GM18873 (cell line): ENCODE results near the gene TEX53.

Experiments used
- ATAC-seq: cut with Tn5 transposase; IDR thresholded peaks from one replicate; pipeline ENCODE4 v1.9.1; 2021; ENCODE audit warnings: mild to moderate bottlenecking, moderate library complexity, moderate number of reproducible peaks; ENCODE audit not compliant: unreplicated experiment, low FRiP score

The TEX53 gene

DNA sequence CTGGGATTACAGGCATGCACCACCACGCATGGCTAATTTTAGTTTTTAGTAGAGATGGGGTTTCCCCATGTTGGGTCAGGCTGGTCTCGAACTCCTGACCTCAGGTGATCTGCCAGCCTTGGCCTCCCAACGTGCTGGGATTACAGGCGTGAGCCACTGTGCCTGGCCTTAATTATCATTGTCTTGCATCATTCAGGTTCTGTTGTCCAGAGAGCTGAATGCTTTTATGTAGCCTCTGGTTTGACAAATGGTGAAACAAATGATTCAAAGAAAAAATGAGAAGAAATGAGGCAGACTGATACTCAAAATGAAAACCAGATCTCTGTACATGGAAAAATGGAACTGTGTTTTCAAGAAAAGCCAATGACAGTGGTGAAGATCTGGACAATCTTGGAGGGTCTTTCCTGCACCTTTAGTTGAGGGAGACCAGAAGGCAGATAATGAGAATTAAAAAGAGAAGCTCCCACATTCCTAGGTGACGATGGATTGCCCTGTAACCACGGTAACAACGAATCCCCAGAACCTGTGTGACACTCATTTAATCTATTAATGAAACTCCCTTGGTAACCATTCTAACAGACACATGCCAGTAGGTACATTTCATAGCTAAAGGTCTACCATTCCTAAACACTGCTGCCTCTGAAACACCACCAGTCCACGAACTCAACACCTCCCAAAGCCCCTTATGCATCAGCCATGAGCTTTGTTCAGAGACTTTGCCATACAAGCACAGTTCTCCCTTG lies 22.8 kb upstream of the TEX53 start:
- no peak for ATAC-seq

DNA sequence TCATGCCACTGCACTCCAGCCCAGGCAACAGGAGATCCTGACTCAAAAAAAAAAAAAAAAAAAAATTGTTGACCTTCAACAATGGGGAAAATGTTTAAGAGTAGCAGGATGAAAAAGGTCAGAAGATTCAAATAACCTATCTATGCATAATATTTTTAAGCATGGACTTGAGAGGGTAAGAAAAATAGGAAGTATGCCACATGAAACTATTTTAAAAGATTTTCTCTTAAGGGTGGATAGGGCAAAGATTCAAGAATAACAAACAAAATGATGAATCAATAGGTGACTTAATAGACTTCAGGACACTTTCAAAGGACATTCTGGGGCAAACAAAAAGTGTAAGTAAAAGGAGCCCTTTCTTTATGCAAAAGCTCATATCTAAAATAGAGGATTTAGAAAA lies 21.2 kb upstream of the TEX53 start:
- no peak for ATAC-seq

DNA sequence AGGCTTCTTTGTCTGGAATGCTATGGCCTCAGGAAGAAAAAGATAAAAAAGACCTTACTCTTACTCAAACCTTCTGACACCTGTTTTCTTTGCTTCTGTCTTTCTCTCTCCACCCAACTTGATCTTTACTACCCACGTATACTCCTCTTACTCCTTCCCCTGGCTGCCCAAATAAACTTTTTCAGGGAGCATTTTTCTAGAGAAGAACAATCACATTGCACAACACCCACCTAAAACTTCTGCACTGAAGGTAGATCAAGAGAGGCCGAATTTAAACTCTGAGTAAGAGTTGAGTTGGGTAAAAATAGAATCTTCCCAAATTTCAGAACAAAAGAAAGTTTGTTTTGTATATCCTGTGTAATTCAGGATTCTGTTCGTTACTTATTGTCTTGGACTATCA lies 20.5 kb upstream of the TEX53 start:
- ATAC-seq: no peak

DNA sequence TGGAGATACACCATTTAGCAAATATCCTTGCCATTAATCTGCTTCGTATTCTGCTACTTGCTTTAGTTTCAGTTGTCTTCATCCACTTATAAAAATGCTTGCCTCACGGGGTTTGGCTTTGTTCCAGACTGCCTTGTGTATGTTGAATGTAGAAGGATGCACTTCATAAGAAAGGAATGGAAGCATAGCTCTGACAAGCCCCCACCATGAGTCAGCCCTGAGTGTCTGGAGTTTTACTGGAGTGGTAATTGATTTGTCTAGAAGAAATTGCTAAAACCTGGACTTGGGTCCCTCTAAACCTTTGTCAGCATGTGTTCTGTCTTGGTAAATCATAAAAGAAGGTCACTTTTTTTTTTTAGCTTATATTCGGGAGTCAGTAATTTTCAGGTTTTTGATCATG lies 19.8 kb upstream of the TEX53 start:
- ATAC-seq: no peak

DNA sequence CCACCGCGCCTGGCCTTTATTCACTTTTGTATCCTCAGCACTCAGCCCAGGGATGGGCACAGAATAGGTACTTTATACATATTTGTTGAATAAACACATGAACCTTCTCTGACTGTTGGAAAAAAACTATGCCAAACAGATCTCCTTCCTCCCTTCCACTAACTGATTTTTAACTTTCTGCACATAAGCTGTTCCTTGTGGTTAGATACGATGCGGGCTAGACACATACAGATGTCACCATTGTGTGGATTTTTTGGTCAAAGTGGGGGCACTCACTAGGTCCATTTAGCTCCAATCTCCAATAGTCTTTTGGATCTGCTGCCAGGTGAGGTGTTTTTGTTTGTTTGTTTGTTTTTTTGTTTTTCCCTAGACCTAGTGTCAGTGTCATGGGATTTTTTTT lies 19.3 kb upstream of the TEX53 start:
- no peak for ATAC-seq

DNA sequence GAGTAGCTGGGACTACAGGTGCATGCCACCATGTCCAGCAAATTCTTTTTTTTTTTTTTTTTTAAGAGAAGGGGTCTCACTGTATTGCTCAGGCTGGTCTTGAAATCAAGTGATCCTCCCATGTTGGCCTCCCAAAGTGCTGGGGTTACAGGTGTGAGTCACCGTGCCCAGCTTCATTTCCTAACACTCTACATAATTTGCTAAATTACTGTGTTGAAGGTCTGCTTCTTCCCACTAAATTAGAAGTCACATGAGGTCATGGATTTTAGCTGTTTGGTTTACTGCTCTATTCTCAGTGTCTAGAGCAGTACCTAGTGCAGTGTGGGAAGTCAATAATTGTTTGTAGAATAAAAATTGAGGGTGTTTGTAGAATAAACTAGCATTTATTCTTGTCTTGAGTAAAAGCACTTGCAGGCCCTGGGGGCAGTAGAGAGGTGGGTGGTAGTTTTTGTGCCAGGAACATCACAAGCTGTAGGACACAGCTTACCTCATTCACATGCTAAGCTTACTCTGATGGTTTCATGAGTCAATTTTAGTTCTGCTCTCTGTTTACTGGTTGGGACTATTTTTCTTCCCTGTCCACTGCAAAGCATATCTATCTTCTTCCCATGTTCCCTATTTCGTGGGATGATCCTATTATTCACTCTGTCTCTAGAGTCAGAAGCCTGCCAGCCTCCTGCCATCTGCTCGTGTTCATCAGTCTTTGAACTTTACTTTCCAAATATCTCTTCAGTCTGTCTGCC lies 17.4 kb upstream of the TEX53 start:
- ATAC-seq: no peak

DNA sequence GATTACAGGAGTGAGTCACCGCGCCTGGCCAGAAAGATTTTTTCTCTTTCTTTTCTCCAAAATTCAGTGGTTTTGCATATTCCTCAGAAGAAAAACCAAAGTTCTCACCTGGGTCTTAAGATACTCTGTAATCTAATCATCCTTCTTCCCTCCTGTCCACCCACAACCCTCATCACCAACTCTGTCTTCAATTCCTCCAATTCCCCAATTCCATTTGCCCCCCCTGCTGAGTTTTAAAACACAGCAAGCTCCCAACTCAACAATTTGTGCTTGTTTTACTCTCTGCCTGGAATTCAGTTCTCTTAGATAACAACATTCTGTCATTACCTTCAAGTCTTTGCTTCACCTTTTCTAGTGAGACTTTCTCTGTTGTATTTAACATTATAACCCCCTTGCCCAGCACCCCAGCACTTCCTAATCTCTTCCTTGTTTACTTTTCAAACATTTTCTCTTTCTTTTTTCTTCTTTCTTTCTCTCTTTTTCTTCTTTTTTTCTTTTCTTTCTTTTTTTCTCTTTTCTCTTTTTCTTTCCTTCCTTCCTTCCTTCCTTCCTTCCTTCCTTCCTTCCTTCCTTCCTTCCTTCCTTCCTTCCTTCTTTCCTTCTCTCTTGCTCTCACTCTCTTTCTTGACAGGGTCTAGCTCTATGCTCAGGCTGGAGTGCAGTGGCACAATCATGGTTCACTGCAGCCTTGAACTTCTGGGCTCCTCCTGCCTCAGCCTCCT lies 16.6 kb upstream of the TEX53 start:
- ATAC-seq: no peak

DNA sequence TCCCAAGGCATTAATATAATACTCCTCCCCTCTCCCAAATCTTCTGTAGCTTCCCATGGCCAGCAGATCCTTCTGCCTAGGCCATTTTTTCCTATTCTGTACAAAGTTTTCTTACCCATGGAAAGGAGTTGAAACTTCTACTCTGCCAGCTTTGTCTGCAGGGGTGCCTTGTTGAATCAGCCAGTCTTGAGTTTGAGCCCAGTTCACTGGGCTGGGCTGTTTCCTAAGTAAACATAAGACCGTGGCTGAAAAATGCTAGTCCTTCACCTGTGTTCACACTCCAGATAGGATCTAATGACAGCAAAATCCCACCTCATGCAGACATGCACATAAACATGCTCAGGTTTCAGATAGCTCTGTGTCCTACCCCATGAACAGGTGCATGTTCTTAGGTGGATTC lies 14.0 kb upstream of the TEX53 start:
- no peak for ATAC-seq

DNA sequence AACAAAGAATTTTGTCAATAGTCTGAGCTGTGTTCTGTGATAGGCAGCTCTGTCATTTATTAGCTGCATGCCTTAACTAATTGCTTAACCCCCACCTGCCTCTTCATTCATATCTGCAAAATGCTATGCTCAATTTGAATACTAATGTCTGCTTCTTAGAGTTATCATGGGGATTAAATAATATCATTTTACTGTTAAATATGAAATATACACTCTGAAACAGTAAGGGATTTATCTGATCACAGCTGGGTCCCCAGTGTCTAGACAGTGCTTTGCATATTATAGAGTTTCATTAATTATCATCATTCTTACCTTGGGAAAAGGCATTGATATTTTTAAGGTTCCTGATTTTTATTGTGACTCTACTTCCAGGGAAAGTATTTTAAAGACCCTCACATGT lies 12.4 kb upstream of the TEX53 start:
- ATAC-seq: no peak

DNA sequence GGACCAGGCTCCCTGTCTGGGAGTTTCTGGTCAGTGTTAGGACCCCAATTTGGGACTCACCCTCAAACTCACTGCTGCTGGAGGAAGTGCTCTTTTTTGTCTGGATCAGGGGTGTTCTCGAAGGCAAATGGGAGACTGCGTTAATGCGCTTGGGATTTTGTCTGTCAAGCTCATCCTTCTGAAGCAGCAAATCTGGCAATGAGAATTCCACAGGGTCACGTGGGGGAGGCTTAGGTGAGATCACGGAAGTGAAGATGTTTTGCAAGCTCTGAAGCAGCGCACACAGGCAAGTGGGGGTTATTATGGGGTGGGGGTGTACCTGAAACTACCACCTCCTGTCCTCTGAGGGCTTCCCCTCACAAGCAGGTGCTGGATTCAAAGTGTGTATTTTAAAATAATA lies 10.5 kb upstream of the TEX53 start:
- ATAC-seq: no peak

DNA sequence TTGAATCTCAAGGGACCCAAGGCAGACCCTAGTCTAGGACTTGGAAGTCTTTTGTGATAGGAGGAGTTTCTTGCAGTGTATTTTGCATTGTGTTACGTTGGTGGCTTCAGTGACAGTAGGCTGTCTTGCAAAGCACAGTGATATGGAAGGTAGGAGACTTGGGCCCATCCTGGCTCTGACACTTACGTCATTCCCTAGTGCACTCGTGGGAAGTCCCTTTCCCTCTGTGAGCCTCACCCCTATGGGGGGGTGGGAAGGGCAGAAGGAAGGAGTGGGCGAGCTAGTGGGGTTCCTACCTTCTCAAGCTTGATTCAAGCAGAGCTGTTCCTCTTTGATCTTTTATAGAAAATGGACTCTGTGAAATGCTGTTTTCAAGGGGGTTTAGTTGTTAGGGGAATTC lies 9.2 kb upstream of the TEX53 start:
- no peak for ATAC-seq

DNA sequence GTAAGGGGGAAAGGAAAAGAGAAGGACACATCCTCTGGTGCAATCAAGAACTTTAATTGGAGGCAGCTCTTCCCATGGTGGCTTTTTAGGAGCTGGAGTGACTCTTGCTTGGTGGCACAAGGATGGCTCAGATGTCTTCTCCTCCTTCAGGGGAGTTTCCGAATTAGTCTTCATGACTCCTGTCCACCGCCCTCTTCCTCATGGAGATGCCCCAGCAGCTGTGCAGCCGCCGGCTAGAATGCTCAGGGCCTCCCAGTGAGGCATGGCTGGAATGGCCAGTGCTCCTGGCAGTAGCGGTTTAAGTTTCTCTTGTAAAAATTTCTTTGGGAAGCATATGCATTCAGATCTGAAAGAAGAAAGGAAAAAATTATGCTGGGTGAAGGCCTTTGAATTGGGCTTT lies 8.8 kb upstream of the TEX53 start:
- ATAC-seq: no peak

DNA sequence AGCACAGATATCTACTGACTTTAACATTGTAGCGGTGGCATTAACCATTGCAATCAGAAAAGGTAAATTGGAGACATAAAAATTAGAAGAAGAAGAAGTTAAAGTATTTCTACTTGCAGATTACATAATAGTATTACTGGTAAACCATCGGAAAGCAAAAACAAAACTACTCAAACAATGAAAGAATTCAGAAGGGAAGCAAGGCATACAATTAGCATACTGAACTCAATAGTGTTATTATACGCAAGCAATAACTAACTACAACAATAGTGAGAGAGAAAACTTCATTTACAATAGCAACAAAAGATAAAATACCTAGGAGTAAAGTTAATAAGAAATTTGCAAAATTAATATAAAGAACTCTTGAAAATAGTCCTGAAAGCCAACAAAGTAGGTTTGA lies 6.6 kb upstream of the TEX53 start:
- ATAC-seq: no peak

DNA sequence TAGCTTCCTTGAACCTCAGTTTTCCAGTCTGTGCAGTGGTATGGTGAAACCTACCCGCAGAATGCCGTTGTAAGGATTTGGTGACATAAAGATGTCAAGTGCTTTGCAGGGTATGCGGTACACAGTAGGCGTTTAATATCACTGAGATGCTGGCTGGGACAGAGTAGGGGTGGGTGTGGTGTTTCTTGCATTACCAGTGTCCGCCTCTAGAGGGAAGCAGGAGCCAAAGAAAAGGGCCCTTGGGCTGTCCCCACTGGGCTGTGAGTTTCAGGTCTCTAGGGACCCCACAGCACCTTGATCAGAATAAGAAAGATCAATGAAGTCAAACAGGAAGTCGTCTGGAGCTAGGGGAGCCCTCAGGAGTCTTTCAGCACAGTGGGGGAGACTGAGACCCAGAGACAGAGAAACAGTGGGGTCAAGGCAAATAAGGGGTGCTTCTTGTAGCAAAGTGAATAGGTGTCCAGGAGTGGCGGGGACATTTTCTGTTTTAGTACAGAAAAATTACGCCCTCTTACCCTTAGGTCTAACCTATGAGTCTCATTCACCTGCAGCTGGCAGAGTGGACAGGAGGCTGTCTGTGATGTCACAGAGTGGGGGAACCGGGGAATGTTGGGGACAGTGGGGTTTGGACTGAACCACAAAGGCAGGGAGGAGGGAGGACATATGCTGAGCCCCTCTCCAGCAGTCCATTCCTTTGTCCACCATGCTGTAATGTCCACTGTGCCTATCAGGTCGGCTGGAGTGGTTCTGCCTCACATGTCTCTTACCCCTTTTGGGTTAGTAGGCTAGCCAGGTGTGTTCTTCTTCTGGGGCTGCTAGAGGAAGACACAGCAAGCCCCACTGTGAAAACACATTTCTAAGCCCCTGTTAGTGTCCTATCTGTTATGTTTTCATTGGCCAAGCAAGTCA lies 4.7 kb upstream of the TEX53 start:
- no peak for ATAC-seq

DNA sequence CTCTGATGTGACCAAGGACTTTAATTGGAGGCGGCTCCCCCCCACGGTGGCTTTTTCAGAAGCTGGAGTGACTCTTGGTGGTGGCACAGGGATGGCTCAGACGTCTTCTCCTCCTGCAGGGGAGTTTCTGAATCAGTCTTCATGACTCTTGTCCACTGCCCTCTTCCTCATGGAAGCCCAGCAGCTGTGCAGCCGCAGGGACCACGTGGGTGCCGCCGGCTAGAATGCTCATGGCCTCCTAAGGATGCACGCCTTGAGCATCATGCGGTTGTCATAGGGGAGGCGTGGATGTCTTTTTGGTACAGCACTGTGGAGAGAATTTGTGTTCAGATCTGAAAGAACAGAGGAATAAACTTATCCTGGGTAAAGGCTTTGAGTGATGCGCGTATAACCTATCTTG lies 1.3 kb downstream of the TEX53 start:
- no peak for ATAC-seq

DNA sequence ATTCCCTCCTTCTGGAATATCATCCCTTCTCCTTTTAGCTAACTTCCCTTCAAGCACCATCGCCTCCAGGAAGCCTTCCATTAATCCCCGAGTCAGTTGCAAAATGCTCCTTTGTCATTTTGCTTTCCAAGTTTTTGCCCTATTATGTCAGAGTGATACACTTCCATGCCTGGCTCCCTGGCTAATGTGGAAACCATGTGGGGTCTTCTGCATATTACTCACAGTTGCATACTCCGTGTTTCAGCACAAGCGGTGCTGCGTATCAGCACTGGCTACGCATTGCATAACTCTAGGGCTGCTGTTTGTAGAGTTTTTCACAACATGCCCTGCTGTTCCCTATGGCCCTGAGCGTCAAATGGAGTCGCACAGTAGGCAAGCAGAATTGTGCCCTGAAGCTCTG lies 1.9 kb downstream of the TEX53 start:
- ATAC-seq: no peak

DNA sequence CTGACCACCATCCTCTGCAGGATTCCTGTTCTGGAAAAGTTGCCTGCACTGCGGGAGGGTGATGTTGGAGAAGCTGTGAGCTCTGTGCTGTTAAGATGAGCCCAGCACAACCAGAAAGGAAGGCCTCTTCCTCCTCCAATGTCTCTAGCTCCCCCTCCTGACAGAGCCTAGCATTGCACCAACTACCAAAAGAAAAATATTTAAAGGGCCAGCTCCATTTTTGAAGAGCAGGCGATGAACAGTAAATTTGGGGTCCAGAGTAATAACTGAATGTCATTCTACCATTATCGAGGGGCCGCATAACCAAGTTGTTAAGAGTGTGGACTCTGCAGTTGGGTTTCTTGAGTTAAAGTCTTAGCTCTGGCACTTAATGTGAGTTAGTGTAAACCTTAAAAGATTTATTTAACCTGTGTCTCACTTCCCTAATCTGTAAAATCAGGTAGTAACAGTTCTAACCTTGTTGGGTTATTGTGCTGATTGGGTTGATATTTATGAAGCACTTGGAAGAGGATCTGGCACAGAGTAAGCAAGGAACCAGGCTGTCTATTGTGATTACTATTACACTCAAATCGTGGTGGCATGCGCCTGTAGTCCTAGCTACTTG lies 3.9 kb downstream of the TEX53 start:
- ATAC-seq: no peak

DNA sequence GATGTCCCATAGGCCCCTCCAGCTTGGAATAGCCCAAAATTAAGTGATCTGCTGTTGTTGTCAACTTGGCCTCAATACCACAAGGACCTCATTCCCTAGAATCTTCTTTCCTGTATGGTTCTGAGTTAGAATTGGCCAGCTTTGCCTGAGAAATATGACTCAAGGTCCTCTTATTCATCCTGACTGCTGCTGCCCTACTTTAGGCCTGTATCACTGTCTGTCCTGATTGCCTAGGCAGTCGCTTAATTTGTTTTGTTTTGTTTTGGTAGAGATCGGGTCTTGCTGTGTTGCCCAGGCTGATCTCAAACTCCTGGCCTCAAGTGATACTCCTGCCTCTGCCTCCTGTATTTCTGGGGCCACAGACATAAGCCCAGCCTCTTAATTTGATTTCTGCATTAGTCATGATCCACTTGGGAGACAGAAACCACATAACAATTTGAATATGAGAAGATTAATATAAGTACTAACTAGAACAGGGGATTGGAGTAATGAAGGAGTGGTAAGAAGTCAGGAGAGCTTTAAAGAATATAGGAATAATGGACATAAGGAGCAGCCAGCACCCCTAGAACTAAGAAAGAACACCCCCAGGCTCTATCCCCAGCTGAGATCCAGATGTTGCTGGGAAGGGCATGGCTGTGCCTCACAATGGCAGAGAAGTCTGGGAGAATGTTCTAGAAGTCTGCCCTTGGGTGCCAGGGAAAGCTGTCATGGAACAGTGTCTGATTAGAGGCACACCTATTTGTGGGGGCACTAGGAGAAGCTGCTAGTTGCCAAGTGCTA lies 4.6 kb downstream of the TEX53 start:
- no peak for ATAC-seq

DNA sequence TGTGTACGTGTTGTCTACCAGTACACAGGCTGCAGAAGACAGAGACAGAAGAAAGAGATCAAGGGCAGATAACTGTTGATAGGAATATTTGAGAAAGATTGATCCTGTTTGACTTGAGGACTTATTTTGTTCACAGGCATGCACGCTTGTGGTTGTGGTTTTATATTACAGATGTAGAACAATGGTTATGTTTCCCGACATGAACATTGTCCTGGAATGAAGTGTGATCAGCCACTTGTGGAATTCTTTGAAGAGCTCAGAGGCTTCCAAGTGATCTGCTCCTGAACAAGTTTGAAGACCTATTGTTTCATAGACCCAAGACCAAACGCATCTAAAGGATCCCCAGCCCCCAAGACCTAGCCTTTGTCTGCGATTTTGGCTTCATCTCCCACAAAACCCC lies 13.7 kb downstream of the TEX53 start:
- ATAC-seq: no peak
